22Rv1 (cell line): ENCODE data around the gene MAP4K4.

ENCODE experiments used
- CTCF ChIP-seq: fragments of 450-650 bp; IDR thresholded peaks from 2 replicates; pipeline ENCODE4 v1.5.1; 2017; ENCODE audit warnings: mild to moderate bottlenecking
- ZFX ChIP-seq: fragments of 450-650 bp; IDR thresholded peaks from 2 replicates; pipeline ENCODE4 v1.6.1; 2017; ENCODE audit warnings: antibody characterized with exemption, borderline replicate concordance

GRCh38 chr2:101692041-101692440 lies 5.5 kb upstream of the MAP4K4 start:
- TF ChIP-seq CTCF (no peak), ZFX (no peak)
